CD4-positive, alpha-beta T cell treated with Interleukin-15 for 4 hours (primary cell): ENCODE results near the gene IDNK.

Experiments used
- DNase-seq: peaks from one replicate; pipeline ENCODE4 v3.0.0-alpha.2; 2020; ENCODE audit warnings: low spot score

IDNK gene

DNA sequence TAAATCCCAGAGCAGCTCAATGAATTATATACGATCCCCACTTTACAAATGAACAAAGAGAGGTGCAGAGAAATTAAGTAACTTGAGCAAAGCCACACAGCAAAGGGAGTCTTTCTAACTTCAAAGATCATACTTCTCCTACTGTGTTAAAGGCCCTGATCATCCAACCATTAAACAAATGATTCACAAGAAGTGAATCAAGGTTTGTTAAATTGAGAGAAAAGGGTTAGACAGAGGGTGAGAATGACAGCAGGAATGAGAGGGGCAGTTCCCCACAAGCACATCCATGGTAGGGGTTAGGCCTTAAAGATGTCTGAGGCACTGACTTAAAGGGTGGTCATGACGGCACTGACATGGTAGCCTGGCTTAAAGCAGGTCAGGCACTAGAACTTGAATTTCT is 10.7 kb downstream of the IDNK start:
- DNase-seq: no peak

DNA sequence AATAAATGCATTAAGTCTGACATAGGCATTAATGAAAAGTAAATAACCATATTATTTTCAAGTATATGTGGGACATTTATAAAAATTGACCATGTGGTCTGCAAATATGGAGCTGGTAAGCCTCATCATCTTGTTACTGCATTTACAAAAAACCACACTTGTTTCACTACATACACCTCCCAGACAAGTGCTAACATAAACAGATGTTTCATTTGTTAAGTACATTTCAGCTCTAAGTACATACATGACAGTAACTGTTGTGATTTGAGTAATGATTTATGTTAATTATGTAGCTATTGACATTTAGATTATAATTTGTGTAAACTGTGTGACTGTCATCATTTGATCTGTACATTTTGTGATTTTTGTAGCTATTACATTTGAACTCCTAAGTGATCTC is 13.9 kb downstream of the IDNK start:
- DNase-seq: no peak

DNA sequence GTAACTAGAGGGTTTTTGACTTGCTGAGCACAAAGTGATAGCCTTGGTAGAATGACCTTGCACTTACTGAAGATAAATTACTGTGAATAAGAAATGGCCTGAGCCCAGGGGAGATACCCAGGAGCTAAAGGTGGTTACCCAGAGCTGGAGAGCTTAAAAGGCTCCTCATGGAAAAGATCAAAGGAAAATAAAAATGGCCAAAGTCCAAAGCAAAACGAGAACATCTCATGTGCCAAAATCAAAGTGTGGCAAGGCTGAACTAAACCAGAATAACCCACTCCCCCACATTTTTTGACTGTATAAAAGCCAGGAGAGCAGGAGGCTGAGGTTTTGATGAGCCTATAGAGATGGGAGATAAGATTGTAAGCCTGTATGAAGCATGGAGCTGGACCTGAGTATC is 14.4 kb downstream of the IDNK start:
- no peak for DNase-seq

DNA sequence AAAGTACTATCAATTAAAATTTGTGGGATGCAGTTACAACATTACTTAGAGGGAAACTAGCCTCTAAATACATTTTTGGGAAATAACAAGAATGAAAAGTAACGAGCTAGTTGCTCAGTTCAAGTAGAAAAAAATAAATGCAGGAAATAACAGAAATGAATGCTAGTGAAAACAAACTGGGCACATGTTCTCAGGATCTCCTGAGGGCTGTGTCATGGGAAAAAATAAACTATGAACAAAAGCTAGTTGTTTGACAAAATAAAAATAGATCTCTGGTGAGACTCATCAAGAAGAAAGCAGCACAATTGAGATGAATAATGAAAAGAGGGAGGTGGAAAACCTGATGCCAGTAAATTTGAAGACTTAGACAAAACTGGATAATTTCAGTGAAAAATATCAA is 16.3 kb downstream of the IDNK start:
- no peak for DNase-seq

DNA sequence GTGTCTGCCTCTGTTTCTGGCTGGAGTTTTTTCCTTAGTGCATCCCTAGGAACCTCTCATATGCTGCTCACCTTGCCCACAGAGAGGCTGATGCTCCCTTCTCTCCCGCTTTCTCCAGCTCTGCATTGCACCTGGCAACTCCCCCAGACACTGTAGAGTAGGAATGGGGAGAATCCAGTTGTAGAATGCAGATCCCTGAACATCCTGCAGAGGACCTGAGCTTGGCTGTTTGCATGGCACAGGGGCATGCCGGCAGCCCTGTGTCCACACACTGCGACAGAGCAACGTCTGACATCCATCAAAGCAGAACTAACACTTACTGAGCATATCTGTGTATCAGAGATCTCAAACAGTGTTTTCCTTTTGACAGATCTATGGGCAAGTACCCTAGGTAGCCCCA is 19.9 kb downstream of the IDNK start:
- no peak for DNase-seq

DNA sequence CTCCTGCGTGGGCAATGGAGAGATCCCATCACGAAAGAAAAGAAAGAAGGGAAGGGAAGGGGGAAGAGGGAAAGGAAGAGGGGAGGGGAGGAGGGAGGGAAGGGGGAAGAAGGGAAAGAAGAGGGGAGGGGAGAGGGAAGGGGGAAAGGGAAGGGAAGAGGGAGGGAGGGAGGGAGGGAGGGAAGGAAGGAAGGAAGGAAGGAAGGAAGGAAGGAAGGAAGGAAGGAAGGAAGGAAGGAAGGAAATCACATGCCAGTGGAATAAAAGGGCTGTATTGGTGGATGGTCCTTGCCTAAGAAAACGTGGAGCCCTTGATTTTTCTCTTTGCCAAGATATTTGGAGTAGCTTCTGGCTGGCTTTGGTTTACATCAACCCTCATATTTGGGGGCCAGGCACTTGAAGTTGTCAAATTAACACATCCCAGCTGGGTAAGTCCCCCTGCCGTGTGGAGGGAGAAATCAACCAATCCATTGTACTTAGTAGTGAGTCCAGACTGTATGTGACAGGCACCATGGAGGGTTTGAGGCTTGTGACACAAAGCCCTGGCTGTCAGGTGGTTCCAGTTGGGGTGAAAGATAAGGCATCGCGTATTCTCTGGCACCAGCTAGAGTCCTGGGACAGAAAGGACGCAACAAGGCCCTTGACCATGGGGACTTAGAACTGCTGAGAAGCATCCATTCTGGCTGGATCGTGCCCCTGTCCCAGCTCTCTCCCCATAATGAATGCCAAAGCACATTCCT is 23.7 kb downstream of the IDNK start:
- DNase-seq: no peak

DNA sequence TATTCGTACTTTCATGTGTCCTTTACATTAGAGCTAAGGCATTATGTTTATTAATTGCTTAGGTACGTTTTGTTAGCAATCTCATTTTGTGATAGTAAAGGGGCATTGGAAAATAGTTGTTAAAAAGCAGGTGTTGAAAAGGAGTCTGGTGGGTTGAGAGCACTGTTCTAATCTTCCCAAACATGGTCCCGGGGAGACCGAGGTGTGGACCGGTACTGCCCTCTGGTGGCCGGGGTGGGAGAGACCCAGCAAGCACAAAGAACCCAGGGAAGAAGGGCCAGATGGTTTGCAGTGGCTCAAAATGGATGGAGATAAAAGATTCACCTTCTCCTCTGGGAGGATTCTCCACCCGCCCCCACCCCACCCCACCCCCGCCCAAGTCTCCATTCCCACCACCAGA is 26.1 kb downstream of the IDNK start:
- peak; percentile 77 for DNase-seq

DNA sequence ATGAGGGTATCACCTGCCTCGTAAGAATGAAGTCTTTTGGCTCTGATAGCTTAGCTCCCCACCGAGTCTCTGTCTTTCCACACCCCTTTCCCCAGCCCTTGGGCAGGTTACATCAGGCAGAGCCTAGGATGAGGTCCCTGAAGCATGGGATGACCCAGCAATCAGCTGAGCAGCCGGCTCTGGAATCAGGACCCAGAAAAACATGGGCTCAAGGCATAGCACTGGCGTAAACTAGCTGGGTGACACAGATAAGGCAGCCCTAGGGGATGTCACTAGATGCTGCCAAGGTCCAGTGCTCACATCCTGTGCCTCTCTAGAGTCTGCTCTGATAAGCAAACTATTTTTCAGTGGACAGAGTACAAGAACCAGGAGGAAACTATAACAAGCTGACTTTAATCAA is 26.6 kb downstream of the IDNK start:
- DNase-seq: no peak

DNA sequence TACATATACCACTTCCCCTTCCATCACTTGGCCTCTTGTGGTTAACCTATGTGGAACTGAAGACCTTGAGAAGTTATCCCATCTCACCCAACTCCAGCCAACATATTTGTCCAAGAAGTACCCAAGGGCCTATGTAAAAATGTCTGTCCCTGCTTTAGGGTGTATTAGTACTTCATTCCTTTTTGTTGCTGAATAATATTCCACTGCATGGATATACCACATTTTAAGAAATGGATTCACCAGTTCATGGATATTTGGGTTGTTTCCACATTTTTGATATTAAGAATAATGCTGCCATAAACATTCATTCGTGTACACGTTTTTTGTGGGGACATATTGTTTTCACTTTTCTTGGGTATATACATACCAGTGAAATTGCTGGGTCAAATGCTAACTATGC is 28.6 kb downstream of the IDNK start:
- DNase-seq: no peak

DNA sequence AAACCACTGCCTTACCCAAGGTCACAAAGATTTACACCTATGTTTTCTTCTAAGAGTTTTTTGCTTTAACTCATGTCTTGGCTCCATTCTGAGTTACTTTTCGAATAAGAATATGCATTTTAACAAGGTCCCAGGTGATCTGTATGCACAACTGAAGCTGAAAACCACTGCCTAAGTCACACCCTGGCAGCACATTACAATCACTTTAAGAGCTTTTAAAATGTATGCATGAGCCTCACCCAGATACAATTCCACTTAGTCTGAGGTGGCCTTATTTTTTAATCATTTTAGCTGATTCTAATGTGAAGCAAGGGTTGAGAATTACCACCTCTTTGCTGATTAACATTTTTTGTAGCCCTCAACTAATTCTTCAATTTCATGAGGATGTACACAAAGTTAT is 29.5 kb downstream of the IDNK start:
- no peak for DNase-seq

DNA sequence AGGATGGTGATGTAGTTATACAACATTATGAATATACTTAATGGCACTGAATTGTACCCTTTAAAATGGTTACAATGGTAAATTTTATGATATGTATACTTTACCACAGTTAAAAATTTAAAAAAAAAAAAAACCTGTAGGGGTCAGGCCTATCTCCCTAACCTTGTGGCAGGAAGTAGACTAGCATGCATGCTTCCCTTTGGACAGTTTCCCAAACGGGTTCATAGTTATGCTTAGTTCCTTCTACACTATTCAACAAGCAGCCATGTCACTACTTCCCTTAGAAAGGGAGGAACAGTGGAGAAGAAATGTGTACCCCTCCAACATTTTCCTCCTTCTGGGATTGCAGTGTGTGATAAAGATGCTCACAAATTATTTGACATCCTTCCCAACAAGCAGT is 32.5 kb downstream of the IDNK start:
- DNase-seq: no peak

DNA sequence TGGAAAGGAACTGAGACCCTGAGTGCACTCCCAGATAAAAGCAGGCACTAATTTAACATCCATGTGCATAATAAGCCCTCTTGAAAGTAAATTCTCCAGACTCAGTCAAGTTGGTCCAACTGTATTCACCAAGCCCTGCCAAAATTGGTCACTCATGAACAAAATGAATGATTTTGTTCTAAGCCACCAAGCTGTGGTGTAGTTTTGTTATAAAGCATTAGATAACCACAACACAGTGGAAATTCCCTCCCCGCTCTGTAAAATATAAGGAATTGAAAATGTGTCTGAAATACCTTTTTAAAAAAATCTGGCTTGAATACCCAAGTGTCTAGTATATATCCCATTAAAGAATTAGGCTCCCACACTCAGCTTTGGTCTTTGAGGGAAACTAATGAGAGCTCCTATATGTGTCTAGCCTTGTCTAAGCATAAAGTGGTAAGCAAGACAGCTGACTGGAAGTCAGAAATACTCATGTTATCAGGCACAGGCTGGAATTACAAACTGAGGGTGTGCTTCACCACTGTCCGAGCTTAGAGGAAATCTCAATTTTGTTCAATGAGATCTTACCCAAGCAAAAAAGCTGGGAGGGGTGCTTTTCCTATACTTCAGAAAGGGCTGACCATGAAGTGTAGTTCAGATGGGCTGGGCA is 33.2 kb downstream of the IDNK start:
- DNase-seq: no peak

DNA sequence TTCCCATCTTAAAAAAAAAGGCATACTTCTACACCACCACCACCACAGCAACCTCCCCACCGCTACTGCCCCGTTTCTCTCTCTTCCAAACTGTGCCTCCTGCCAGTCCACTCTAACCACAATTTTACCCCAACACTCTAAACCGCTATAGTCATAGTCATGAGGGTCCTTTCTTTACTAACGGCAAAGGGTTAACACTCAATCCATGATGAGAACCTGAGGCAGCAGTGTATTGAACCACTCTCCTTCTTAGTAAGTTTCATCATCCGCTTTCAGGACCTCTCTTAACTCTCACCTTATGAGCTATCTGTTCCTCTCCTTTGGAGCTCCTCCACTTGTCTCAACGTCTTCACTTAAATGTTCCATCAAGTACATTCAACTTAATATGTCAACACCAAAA is 34.0 kb downstream of the IDNK start:
- no peak for DNase-seq

DNA sequence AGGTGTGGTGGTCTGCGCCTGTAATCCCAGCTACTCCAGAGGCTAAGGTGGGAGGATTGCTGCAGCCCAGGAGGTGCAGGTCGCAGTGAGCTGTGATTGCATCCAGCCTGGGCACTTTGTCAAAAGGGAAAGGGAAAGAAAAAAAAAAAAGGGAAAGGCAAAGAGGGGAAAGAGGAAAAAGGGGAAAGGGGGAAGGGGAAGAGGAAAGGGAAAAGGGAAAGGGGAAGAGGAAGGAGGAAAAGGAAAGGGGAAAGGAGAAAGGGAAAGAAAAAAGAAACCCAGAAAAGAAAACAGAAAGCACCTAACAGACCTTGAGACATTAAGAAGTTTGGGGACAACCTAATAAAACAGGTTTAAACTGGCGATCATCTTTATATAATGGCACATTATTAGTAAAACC is 40.0 kb downstream of the IDNK start:
- no peak for DNase-seq

DNA sequence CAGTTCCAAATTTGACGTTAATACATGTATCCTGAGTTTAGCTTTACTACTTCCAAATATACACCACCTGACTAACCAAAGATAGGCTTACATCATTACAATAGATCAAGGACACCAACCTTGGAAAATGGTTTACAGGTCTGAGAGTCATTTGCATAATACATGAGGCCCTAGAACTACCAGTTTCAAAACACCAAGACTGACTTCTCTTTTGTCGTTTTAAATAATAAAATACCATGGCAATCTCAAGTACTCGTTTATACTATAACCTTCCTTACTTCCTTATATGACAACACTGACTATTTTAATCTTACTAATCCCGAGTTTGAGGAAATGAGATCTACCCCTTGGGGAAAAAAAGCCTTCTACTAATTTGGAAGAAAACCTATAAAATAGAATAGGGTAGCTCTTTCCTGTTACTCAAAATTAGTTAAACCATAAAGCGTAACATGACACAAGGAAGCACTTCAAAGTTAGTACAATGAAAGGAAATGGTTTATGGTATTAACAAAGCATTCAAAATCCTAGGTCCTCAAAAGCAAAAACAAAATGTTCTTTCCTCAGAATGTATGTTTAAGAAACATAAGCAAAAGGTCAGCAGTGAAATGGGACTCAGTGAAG is 42.7 kb downstream of the IDNK start:
- no peak for DNase-seq

DNA sequence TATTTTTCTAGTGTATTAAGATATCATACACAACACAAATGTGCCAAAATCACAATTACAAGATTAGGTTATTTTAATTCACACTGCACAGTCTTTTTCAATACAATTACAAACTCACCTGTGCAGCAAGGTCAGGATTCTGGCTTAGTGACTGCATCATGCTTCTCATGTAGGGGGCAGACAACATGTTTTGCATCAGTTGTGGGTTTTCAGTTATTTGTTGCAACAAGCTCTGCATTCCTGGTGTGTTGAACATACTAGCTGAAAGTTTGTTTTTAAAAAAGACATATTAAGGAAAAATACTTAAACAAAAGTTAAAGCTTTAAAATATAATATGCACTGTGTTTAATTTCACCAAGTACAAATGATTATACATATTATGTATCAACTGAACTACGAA is 46.1 kb downstream of the IDNK start:
- no peak for DNase-seq

DNA sequence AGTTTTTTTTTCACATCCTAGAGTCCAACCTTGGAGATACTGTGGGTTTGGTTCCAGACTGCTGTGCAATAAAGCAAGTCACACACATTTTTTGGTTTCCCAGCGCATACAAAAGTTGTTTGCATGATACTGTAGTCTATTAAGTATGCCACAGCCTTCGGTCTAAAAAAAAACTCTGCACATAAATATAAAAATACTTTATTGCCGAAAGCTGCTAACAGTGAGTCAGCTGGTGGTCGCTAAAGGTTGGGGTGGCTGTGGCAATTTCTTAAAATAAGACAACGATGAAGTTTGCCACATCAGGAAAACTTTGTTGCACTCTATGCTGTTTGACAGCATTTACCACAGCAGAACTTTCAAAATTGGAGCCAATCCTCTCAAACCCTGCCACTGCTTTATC is 47.4 kb downstream of the IDNK start:
- no peak for DNase-seq

DNA sequence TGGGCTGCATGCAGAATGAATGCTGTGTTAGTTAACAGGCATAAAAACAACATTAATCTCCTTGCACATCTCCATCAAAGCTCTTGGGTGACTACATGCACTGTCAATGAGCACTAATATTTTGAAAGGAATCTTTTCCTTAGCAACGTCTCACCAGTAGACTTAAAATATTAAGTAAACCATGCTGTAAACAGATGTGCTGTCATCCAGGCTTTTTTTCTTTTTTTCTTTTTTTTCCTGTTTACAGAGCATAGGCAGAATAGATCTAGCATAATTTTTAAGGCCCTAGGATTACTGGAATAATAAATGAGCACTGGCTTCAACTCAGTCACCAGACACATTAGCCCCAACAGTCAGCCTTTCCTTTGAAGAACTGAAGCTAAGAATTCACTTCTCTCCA is 48.5 kb downstream of the IDNK start:
- no peak for DNase-seq

DNA sequence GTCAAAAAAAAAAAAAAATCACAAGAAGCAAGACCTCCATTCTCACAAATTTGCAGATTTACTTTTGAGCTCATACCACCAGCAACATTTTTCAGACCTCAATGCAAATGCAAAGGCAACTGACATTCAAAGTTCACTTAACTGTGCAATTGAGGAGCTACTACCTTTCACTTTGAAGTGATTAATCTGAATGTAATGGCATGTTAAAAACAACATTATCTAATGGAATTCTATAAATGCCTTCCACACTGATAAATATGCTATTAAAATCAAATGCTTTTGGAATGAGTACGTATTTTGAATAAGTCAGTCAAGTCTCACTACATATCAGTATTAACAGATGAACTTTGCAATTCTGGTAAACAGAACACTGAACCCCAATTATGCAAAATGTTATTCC is 52.5 kb downstream of the IDNK start:
- DNase-seq: no peak

DNA sequence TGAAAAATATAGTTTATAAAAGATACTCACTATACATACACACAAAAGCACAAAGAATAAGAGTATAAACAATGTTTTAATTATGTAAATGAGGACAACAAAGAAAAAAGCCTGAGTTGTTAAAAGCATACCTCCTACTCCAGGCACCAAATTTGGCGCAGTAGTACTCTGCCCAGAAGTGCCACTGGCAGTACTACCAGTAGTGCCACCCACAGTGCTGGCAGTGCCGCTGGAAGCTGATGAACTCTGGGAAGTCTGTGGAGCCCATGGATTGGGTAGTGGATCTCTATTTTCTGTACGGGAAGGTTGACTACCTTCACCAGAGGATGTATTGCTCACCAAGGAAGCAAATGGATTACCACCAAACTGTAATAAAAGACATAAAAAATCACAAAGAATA is 54.7 kb downstream of the IDNK start:
- no peak for DNase-seq

DNA sequence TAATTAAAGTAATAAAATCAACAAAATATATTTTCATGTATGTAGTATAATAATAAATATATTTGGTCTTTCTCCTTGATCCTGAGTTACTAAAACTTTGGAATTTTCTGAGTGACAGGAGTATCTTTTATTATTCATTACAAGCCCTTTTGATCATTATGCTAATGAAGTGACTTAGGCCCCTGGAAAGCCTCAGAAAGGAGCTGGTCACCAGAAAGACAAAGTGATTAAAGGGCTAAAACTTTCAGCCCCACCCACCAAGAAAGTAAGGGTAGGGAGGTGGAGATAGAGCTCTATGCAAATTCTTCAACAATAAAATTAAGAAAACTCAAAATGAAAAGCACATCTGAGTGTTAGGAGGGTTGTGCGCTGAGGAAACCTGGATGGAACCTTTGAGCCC is 57.3 kb downstream of the IDNK start:
- DNase-seq: no peak

DNA sequence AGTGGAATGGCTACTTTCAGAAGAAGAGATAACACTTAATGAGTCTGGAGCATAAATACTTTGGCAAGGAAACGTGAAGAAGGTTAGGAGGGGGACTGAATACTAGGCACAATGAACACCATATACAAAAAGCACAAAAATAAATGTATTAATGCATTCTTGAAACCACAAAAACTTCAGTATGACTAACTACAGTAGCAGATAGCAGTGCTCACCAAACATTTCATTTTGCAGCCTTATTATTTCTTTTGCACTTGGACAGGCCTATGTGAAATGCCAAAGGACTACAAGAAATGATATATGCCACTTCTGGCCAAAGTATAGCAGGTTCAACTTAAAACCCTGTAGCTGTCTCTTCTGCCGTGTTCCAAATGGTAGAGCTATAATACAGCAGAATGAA is 58.5 kb downstream of the IDNK start:
- DNase-seq: no peak

DNA sequence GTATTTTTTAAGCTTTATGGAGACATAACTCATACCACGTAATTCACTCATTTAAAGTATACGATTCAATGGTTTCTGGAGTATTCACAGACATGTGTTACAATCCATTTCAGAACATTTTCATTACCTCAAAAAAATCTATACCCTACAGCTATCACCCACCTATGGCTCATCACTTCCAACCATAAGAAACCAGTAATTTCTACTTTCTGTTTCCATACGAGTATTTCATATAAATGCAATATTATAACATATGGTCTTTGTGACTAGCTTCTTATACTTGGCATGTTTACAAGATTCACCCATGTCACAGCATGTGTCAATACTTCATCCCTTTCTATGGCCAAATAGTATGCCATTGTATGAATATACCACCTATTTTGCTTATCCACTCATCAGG is 66.0 kb downstream of the IDNK start:
- DNase-seq: no peak

DNA sequence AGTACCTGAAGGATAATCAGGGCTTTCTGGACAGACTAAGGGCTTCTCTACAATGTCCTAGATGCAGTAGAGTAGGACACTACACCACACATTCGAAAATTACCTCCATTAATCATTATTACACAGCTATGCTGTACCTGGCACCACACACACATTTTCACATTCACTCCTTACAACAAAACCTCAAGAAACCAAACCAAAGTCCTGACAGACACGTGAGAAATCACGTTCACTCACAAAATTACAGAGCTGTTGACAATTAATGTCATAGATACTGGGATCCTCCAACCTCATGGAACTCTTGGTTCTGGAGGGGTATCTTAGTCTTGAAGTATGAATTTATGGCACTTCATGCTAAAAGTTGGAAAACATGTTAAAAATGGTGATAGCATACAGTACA is 68.5 kb downstream of the IDNK start:
- no peak for DNase-seq
